GM12878 (cell line): ENCODE data around the gene DYNC2LI1. TPM values are rescaled to one million over a fixed set of nuclear protein-coding genes. Genes with fewer than 3 reads are reported as not detected.

Experiments
- ATAC-seq: fragments of 200-7000 bp; cut with Tn5 transposase; 3 replicates; pipeline ENCODE4 v1.9.1; 2020; ENCODE audit warnings: mild to moderate bottlenecking, moderate library complexity
- BruUV-seq: library from RNA; stranded (reverse); fragments of 400-500 nt; replicated peaks from 2 replicates; lab custom pipeline; 2021; lab: Mats Ljungman, UMichigan
- CTCF ChIA-PET: fragments of 300-600 bp; sonication (Branson Sonifier 250); formaldehyde crosslinking; extraction: SDS; loops from one replicate; lab custom pipeline; 2021; ENCODE audit warnings: inconsistent platforms; lab: Yijun Ruan, JAX
- POLR2A ChIA-PET: fragments of 350-600 bp; formaldehyde crosslinking; extraction: SDS; loops from one replicate; lab custom pipeline; 2021; ENCODE audit warnings: inconsistent platforms; lab: Charles Lee
- RAD21 ChIA-PET: fragments of 300-600 bp; sonication (Branson Sonifier 250); formaldehyde crosslinking; loops from one replicate; lab custom pipeline; 2023; ENCODE audit warnings: antibody characterized with exemption; ENCODE audit not compliant: unreplicated experiment; lab: Charles Lee
- SMC1A ChIA-PET: fragments of 300-600 bp; sonication (Branson Sonifier 250); formaldehyde crosslinking; loops from one replicate; lab custom pipeline; 2023; ENCODE audit not compliant: unreplicated experiment, uncharacterized antibody; lab: Charles Lee
- DNase-seq: peaks from one replicate; pipeline ENCODE4 v3.0.0-alpha.2; 2011; ENCODE audit warnings: low read depth, low spot score
- FAIRE-seq: peaks from 3 replicates; lab custom pipeline; 2011; peaks lifted over from hg19 to GRCh38; lab: Jason Lieb, UNC
- H2AFZ ChIP-seq: 2 replicates; pipeline ENCODE4 v1.6.0; 2011; ENCODE audit warnings: low read depth, low read length, control low read depth; ENCODE audit not compliant: control insufficient read depth
- H3K27ac ChIP-seq: 2 replicates; pipeline ENCODE4 v1.5.1; 2011; ENCODE audit warnings: control low read depth; ENCODE audit not compliant: control insufficient read depth, insufficient read depth
- H3K27me3 ChIP-seq, 2 experiments: replicated peaks in 1 of 2; 2 replicates each; pipeline versions ENCODE4 v1.6.0 to v1.6.1; 2011; ENCODE audit warnings: low read length in 1 of 2; ENCODE audit not compliant: control insufficient read depth in 2 of 2, insufficient read depth in 2 of 2
- H3K36me3 ChIP-seq, 2 experiments: 2 replicates each; pipeline ENCODE4 v1.5.1; 2011; ENCODE audit warnings: low read length in 1 of 2; ENCODE audit not compliant: control insufficient read depth in 2 of 2, insufficient read depth in 2 of 2
- H3K4me1 ChIP-seq: 2 replicates; pipeline ENCODE4 v1.6.1; 2011; ENCODE audit warnings: mild to moderate bottlenecking, low read length, moderate library complexity, mixed read lengths; ENCODE audit not compliant: control insufficient read depth, insufficient read depth
- H3K4me2 ChIP-seq: 2 replicates; pipeline ENCODE4 v1.6.0; 2011; ENCODE audit warnings: control low read depth; ENCODE audit not compliant: control insufficient read depth, insufficient read depth
- H3K4me3 ChIP-seq: fragments of 200-600 bp; sonication (generic); 2 replicates; pipeline ENCODE4 v1.5.1; 2016
- H3K79me2 ChIP-seq: 2 replicates; pipeline ENCODE4 v1.6.0; 2011; ENCODE audit warnings: low read length; ENCODE audit not compliant: control insufficient read depth, insufficient read depth
- H3K9ac ChIP-seq: 2 replicates; pipeline ENCODE4 v1.8.0; 2011; ENCODE audit warnings: low read length, control low read depth, mixed read lengths; ENCODE audit not compliant: control insufficient read depth, insufficient read depth
- H3K9me3 ChIP-seq: replicated peaks from 3 replicates; pipeline ENCODE4 v1.5.1; 2011; ENCODE audit warnings: mild to moderate bottlenecking, low read length; ENCODE audit not compliant: control insufficient read depth, insufficient read depth
- H4K20me1 ChIP-seq: 2 replicates; pipeline ENCODE4 v1.6.0; 2011; ENCODE audit not compliant: control insufficient read depth, insufficient read depth
- CUX1 ChIP-seq: IDR thresholded peaks from 2 replicates; pipeline ENCODE4 v1.6.1; 2012; ENCODE audit warnings: improper control_type of control experiment, low read depth, low read length; ENCODE audit not compliant: insufficient replicate concordance
- IRF3 ChIP-seq: fragments of 450-650 bp; IDR thresholded peaks from 2 replicates; pipeline ENCODE4 v1.6.1; 2014; ENCODE audit warnings: mild to moderate bottlenecking
- LARP7 ChIP-seq: fragments of 450-650 bp; IDR thresholded peaks from 2 replicates; pipeline ENCODE4 v1.6.1; 2017; ENCODE audit warnings: mild to moderate bottlenecking
- POLR2AphosphoS5 ChIP-seq: IDR thresholded peaks from 2 replicates; pipeline ENCODE4 v1.6.1; 2011; ENCODE audit warnings: mild to moderate bottlenecking, low read length, inconsistent platforms
- SREBF2 ChIP-seq: IDR thresholded peaks from 2 replicates; pipeline ENCODE4 v1.6.1; 2012; ENCODE audit warnings: mild to moderate bottlenecking, low read length
- STAT3 ChIP-seq: IDR thresholded peaks from 2 replicates; pipeline ENCODE4 v1.6.1; 2011; ENCODE audit warnings: low read depth, low read length, improper control_type of control experiment
- ZNF384 ChIP-seq: IDR thresholded peaks from 2 replicates; pipeline ENCODE4 v1.6.1; 2012; ENCODE audit warnings: low read depth, mild to moderate bottlenecking, low read length, improper control_type of control experiment, borderline replicate concordance
- WGBS: methylation state at CpG from one replicate; pipeline ENCODE4 v1.1.6; 2016; ENCODE audit warnings: low lambda C conversion rate; ENCODE audit not compliant: insufficient replicate concordance, insufficient coverage; ENCODE audit errors: missing lambda C conversion rate; 5-methylcytosine and 5-hydroxymethylcytosine counted together
- in situ Hi-C: fragments of 300-500 bp; cut with MboI; formaldehyde crosslinking; loops from 9 replicates; pipeline ENCODE4 v1.14.3; 2018; ENCODE audit warnings: mixed read lengths
- intact Hi-C: fragments of 100-400 bp; cut with micrococcal nuclease; formaldehyde crosslinking; loops from one replicate; pipeline ENCODE4 v1.14.2; 2022; ENCODE audit not compliant: unreplicated experiment
- polyA plus RNA-seq, 11 experiments: library from polyadenylated mRNA; depleted of rRNA in 4 of 11; unstranded in 6 of 11; stranded (reverse) in 5 of 11; fragments of >200 nt; fragmentation: Nextera tagmentation in 4 of 11; fragmentation: Illumina TruSeq in 1 of 11; extraction: Ambion mirVana in 4 of 11; extraction: Trizol in 1 of 11; gene quantifications; 1 replicate in 1 of 11; 2 replicates in 10 of 11; pipeline versions ENCODE4 v1.2.1 to v1.2.3, GENCODE V29; 2011 to 2016; ENCODE audit warnings: inconsistent platforms in 2 of 11, missing spikeins in 2 of 11, low read depth in 1 of 11
- total RNA-seq, 4 experiments: library from RNA; depleted of rRNA in 3 of 4; stranded (reverse); fragments of >200 nt in 3 of 4; fragmentation: Illumina TruSeq in 1 of 4; extraction: Trizol in 1 of 4; gene quantifications; 2 replicates each; pipeline versions ENCODE4 v1.2.1 to v1.2.3, GENCODE V29; 2013 to 2021

The DYNC2LI1 gene
- total and polyA plus RNA-seq, 10 of the 15 experiments (the other 5 are each of a cell fraction or from before 2014, with no cell fraction given) = 9.5 to 27.3 (median 19.3) TPM

- H3K4me3 ChIP-seq = no peak overlapping the region
- POLR2A ChIA-PET = interaction anchor here (0.6 kb wide), 2 partner anchors 74 to 679 kb away, joined by 3 read pairs; no protein-coding TSS in a partner anchor
- H3K4me2 ChIP-seq = no peak overlapping the region
- RAD21 ChIA-PET = no interaction called here
- no peaks in the 10 kb centered on the region for H3K79me2 ChIP-seq
- no peaks in the 10 kb centered on the region for H4K20me1 ChIP-seq
- H3K27me3 ChIP-seq = peaks cover 0 to 3% of the 10 kb centered on the region in 2 experiments; a peak in 1 of 4 replicates
- H3K4me1 ChIP-seq = no peaks in the 10 kb centered on the region
- H3K9me3 ChIP-seq = no peaks in the 10 kb centered on the region
- SMC1A ChIA-PET = interaction anchor here (0.6 to 0.7 kb wide), 3 partner anchors 9 to 933 kb away, joined by 3 read pairs; no protein-coding TSS in a partner anchor
- no peaks in the 10 kb centered on the region for H3K36me3 ChIP-seq
- H3K9ac ChIP-seq = no peak overlapping the region
- no peak for FAIRE-seq
- DNase-seq = no peak
- in situ Hi-C loops (no loop called here), intact Hi-C loops (no loop called here)
- CTCF ChIA-PET = no interaction called here
- BruUV-seq = no TSS peak
- H3K27ac ChIP-seq = no peak overlapping the region
- ATAC-seq = no peak
- H2AFZ ChIP-seq = no peak overlapping the region
- TF ChIP-seq POLR2AphosphoS5 = no peak
- no peak for TF ChIP-seq LARP7
- no peak for TF ChIP-seq ZNF384
- no peak for TF ChIP-seq IRF3
- no peak for TF ChIP-seq SREBF2
- TF ChIP-seq CUX1 = no peak
- TF ChIP-seq STAT3 = no peak
- 65% methylated on average over 5 of the region's 5 CpGs for WGBS
Observed at GRCh38 chr2:43751476-43751990, 22.3 kb upstream of the DYNC2LI1 start.
